Endothelial cell of umbilical vein (primary cell): Measurements from ENCODE around the gene UBE2F. TPM values are rescaled to one million over a fixed set of nuclear protein-coding genes. Genes with fewer than 3 reads are reported as not detected.

Experiments used
- BruUV-seq: library from RNA; stranded (reverse); fragments of 400-500 nt; replicated peaks from 2 replicates; lab custom pipeline; 2021; lab: Mats Ljungman, UMichigan
- CTCF ChIA-PET: fragments of 300-600, 350-600 bp; sonication (Branson Sonifier 250); formaldehyde crosslinking; loops from one replicate; lab custom pipeline; 2021; ENCODE audit warnings: antibody characterized with exemption, inconsistent platforms; lab: Charles Lee
- POLR2A ChIA-PET: fragments of 300-600, 350-600 bp; sonication (Branson Sonifier 250); formaldehyde crosslinking; loops from one replicate; lab custom pipeline; 2021; ENCODE audit warnings: antibody characterized with exemption, inconsistent platforms; lab: Charles Lee
- DNase-seq: peaks from one replicate; pipeline ENCODE4 v3.0.0-alpha.2; 2011; ENCODE audit warnings: low read depth, low spot score
- FAIRE-seq: peaks from 2 replicates; lab custom pipeline; 2011; peaks lifted over from hg19 to GRCh38; lab: Jason Lieb, UNC
- H2AFZ ChIP-seq: 2 replicates; pipeline ENCODE4 v1.6.0; 2012; ENCODE audit warnings: low read depth, low read length, control low read depth, inconsistent platforms
- H3K27ac ChIP-seq: 2 replicates; pipeline ENCODE4 v1.5.1; 2011; ENCODE audit warnings: low read depth, mild to moderate bottlenecking, control low read depth, low read length, moderate library complexity; ENCODE audit not compliant: insufficient read depth
- H3K27me3 ChIP-seq, 2 experiments: 2 replicates each; pipeline versions ENCODE4 v1.6.0 to v1.6.1; 2011; ENCODE audit warnings: low read length in 2 of 2, mixed read lengths in 1 of 2; ENCODE audit not compliant: control insufficient read depth in 2 of 2, insufficient read depth in 2 of 2
- H3K36me3 ChIP-seq, 2 experiments: 2 replicates in 1 of 2; 3 replicates in 1 of 2; pipeline ENCODE4 v1.5.1; 2011; ENCODE audit warnings: low read length in 2 of 2, mild to moderate bottlenecking in 1 of 2, moderate library complexity in 1 of 2; ENCODE audit not compliant: control insufficient read depth in 2 of 2, insufficient read depth in 2 of 2; ENCODE audit errors: extremely low read depth in 1 of 2
- H3K4me1 ChIP-seq: 3 replicates; pipeline ENCODE4 v1.5.1; 2011; ENCODE audit warnings: mild to moderate bottlenecking, low read length; ENCODE audit not compliant: control insufficient read depth, insufficient read depth; ENCODE audit errors: extremely low read depth
- H3K4me2 ChIP-seq: 2 replicates; pipeline ENCODE4 v1.6.1; 2011; ENCODE audit warnings: low read length, control low read depth, mixed read lengths; ENCODE audit not compliant: insufficient read depth
- H3K4me3 ChIP-seq, 3 experiments: fragments of 200-600 bp in 1 of 3; sonication (generic), shearing (Covaris generic) in 1 of 3; replicated peaks in 1 of 3; 2 replicates each; pipeline ENCODE4 v1.5.1; 2011 to 2016; ENCODE audit warnings: control low read depth in 3 of 3, low read length in 3 of 3, mild to moderate bottlenecking in 2 of 3, inconsistent platforms in 1 of 3, low read depth in 1 of 3, moderate library complexity in 1 of 3; ENCODE audit not compliant: insufficient read depth in 1 of 3
- H3K79me2 ChIP-seq: 2 replicates; pipeline ENCODE4 v1.6.0; 2012; ENCODE audit warnings: low read length, inconsistent platforms; ENCODE audit not compliant: control insufficient read depth, insufficient read depth
- H3K9ac ChIP-seq: replicated peaks from 2 replicates; pipeline ENCODE3; 2011; ENCODE audit warnings: low read length, control low read depth; ENCODE audit not compliant: insufficient read depth; ENCODE audit errors: extremely low read depth
- H3K9me1 ChIP-seq: replicated peaks from 3 replicates; pipeline ENCODE4 v1.6.0; 2011; ENCODE audit warnings: mild to moderate bottlenecking, low read length; ENCODE audit not compliant: control insufficient read depth, insufficient read depth; ENCODE audit errors: extremely low read depth
- H3K9me3 ChIP-seq: replicated peaks from 2 replicates; pipeline ENCODE4 v1.5.1; 2012; ENCODE audit warnings: low read length, inconsistent platforms; ENCODE audit not compliant: control insufficient read depth, insufficient read depth
- H4K20me1 ChIP-seq: replicated peaks from 2 replicates; pipeline ENCODE3; 2011; ENCODE audit warnings: mild to moderate bottlenecking, low read length; ENCODE audit not compliant: control insufficient read depth, insufficient read depth; ENCODE audit errors: extremely low read depth
- EZH2 ChIP-seq: IDR thresholded peaks from 2 replicates; pipeline ENCODE4 v1.6.1; 2012; ENCODE audit warnings: borderline replicate concordance, low read depth, mild to moderate bottlenecking, moderate library complexity, low read length, inconsistent platforms; ENCODE audit not compliant: severe bottlenecking
- FOS ChIP-seq: IDR thresholded peaks from 2 replicates; pipeline ENCODE4 v1.6.1; 2011; ENCODE audit warnings: mild to moderate bottlenecking, low read length, moderate library complexity, borderline replicate concordance; ENCODE audit not compliant: insufficient read depth
- GATA2 ChIP-seq: IDR thresholded peaks from 2 replicates; pipeline ENCODE4 v1.7.0; 2011; ENCODE audit warnings: low read depth, mild to moderate bottlenecking, moderate library complexity, mixed read lengths, low read length; ENCODE audit not compliant: insufficient read length, insufficient read depth
- JUN ChIP-seq: IDR thresholded peaks from 2 replicates; pipeline ENCODE4 v1.6.1; 2011; ENCODE audit warnings: borderline replicate concordance, low read depth; ENCODE audit not compliant: insufficient read length, insufficient read depth
- MYC ChIP-seq: IDR thresholded peaks from one replicate; pipeline ENCODE4 v1.6.1; 2011; ENCODE audit warnings: mild to moderate bottlenecking, low read depth, low read length
- POLR2A ChIP-seq: IDR thresholded peaks from 2 replicates; pipeline ENCODE4 v1.6.1; 2012; ENCODE audit warnings: low read depth, mild to moderate bottlenecking, control low read depth, low read length
- POLR2AphosphoS5 ChIP-seq: IDR thresholded peaks from 2 replicates; pipeline ENCODE4 v1.6.1; 2012; ENCODE audit warnings: low read depth, mild to moderate bottlenecking, control low read depth, low read length, moderate library complexity; ENCODE audit not compliant: insufficient read depth
- dilution Hi-C: fragments of 300-500 bp; cut with MboI; formaldehyde crosslinking; loops from one replicate; pipeline ENCODE4 v1.15.0; 2019; ENCODE audit warnings: low sequenced_read_pairs; ENCODE audit not compliant: extremely low pct_ligation_motif_present
- intact Hi-C: fragments of 100-400 bp; cut with micrococcal nuclease; formaldehyde crosslinking; loops from one replicate; pipeline ENCODE4 v1.10.0; 2022
- polyA plus RNA-seq, 4 experiments: library from polyadenylated mRNA; depleted of rRNA in 3 of 4; stranded (reverse) in 3 of 4; unstranded in 1 of 4; fragments of >200 nt; gene quantifications; 2 replicates each; pipeline versions ENCODE4 v1.2.1 to v1.2.3, GENCODE V29; 2011 to 2012; ENCODE audit warnings: missing spikeins in 1 of 4
- total RNA-seq: library from RNA; stranded (reverse); gene quantifications from 2 replicates; pipeline ENCODE4 v1.2.3, GENCODE V29; 2021
- TF ChIP-seq, protein P1 (sequence below): IDR thresholded peaks from 2 replicates; pipeline ENCODE4 v1.6.1; 2011; ENCODE audit not compliant: insufficient read depth, insufficient read length
- TF ChIP-seq, protein P2 (sequence below), 2 donors: IDR thresholded peaks; 1 replicate in 1 of 2; 2 replicates in 1 of 2; pipeline ENCODE4 v1.5.1; 2011; ENCODE audit warnings: low read length in 2 of 2, mild to moderate bottlenecking in 2 of 2, moderate library complexity in 2 of 2, control low read depth in 1 of 2, inconsistent platforms in 1 of 2, low read depth in 1 of 2; ENCODE audit not compliant: insufficient read depth in 1 of 2; ENCODE audit errors: extremely low read depth in 1 of 2

Gene UBE2F
- total and polyA plus RNA-seq, 2 donors (not counting 3 experiments of a cell fraction or from before 2014, with no cell fraction given) = 42.3 to 45.6 TPM

DNA sequence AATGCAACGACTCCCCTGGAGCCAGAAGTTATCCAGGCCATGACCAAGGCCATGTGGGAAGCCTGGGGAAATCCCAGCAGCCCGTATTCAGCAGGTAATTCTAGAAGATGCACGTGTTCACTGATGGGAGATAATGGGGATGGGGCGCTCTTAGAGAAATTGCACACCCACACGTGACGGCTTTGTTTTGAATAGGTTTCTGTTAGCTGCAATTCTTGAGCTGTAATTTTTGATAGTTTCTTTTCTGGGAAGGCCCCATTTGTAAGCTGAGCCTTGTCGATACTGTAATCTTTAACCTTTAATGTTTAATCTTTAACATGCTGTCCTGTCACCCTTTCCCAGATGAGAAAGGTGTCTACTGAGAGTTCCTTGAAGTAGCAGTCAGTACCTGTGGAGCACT, 97.6 kb downstream of the UBE2F start:
- dilution Hi-C loops = no loop called here
- Histone ChIP-seq H3K79me2 (peaks cover 7% of the 10 kb centered on the region), H3K27ac (no peak overlapping the region), H4K20me1 (no peaks in the 10 kb centered on the region), H2AFZ (no peak overlapping the region), H3K9ac (no peak overlapping the region), H3K9me3 (no peaks in the 10 kb centered on the region), H3K9me1 (no peaks in the 10 kb centered on the region), H3K27me3 (no peaks in the 10 kb centered on the region), H3K4me1 (peaks cover 10% of the 10 kb centered on the region), H3K36me3 (peaks cover 5 to 6% of the 10 kb centered on the region in 2 experiments), H3K4me2 (no peak overlapping the region), H3K4me3 (no peak overlapping the region)
- FAIRE-seq = no peak
- POLR2A ChIA-PET = no interaction called here
- CTCF ChIA-PET = interaction anchor here (0.9 kb wide), 1 partner anchor 199 kb away, joined by 3 read pairs; no protein-coding TSS in a partner anchor
- no peak for DNase-seq
- no TSS peak for BruUV-seq
- TF ChIP-seq MYC = no peak
- no peak for TF ChIP-seq EZH2
- TF ChIP-seq, protein P1, sequence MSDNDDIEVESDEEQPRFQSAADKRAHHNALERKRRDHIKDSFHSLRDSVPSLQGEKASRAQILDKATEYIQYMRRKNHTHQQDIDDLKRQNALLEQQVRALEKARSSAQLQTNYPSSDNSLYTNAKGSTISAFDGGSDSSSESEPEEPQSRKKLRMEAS = no peak
- no peak for TF ChIP-seq JUN
- no peak for TF ChIP-seq FOS
- TF ChIP-seq POLR2AphosphoS5 = no peak
- no peak for TF ChIP-seq POLR2A
- TF ChIP-seq, protein P2, sequence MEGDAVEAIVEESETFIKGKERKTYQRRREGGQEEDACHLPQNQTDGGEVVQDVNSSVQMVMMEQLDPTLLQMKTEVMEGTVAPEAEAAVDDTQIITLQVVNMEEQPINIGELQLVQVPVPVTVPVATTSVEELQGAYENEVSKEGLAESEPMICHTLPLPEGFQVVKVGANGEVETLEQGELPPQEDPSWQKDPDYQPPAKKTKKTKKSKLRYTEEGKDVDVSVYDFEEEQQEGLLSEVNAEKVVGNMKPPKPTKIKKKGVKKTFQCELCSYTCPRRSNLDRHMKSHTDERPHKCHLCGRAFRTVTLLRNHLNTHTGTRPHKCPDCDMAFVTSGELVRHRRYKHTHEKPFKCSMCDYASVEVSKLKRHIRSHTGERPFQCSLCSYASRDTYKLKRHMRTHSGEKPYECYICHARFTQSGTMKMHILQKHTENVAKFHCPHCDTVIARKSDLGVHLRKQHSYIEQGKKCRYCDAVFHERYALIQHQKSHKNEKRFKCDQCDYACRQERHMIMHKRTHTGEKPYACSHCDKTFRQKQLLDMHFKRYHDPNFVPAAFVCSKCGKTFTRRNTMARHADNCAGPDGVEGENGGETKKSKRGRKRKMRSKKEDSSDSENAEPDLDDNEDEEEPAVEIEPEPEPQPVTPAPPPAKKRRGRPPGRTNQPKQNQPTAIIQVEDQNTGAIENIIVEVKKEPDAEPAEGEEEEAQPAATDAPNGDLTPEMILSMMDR (IDR thresholded peaks at IDR 0.05; ENCODE audit: extremely low read depth in 1 of 2, insufficient read depth in 1 of 2, low read depth in 1 of 2, low read length in 2 of 2) = no peak
- no peak for TF ChIP-seq GATA2
- intact Hi-C loops = loop anchor here (5.0 to 10.0 kb wide), 2 partner anchors 170 to 207 kb away; partner anchors contain the start of gene RAMP1
